Limb (tissue), 2 donors: ENCODE results near the gene GPER1.

ENCODE experiments used
- DNase-seq, 2 donors: peaks; one replicate each; pipeline ENCODE4 v3.0.0-alpha.2; 2016; ENCODE audit errors: extremely low spot score in 2 of 2

The GPER1 gene

GRCh38 chr7:1053816-1054370, 34.0 kb upstream of the GPER1 start:
- no peak for DNase-seq

- peak in 1 of 2 donors; percentile 69 for DNase-seq
These were observed 33.5 kb upstream of the GPER1 start for GRCh38 chr7:1054438-1054837.

GRCh38 chr7:1054861-1055450, 33.0 kb upstream of the GPER1 start:
- peak; percentile 59 to 80 for DNase-seq

- no peak for DNase-seq
These were observed 32.4 kb upstream of the GPER1 start for GRCh38 chr7:1055491-1055955.

GRCh38 chr7:1055956-1056784, 31.7 kb upstream of the GPER1 start:
- DNase-seq: no peak

- no peak for DNase-seq
These were observed 31.0 kb upstream of the GPER1 start for GRCh38 chr7:1056785-1057410.

- no peak for DNase-seq
These were observed 30.3 kb upstream of the GPER1 start for GRCh38 chr7:1057416-1058291.

- no peak for DNase-seq
These were observed 29.6 kb upstream of the GPER1 start for GRCh38 chr7:1058311-1058710.

- no peak for DNase-seq
These were observed 29.1 kb upstream of the GPER1 start for GRCh38 chr7:1058821-1059199.

- DNase-seq: peak in 1 of 2 donors; percentile 76
These were observed 28.5 kb upstream of the GPER1 start for GRCh38 chr7:1059200-1060091.

- DNase-seq: no peak
These were observed 27.4 kb upstream of the GPER1 start for GRCh38 chr7:1060315-1061072.

GRCh38 chr7:1061180-1061579, 26.7 kb upstream of the GPER1 start:
- DNase-seq: no peak

- no peak for DNase-seq
These were observed 25.3 kb upstream of the GPER1 start for GRCh38 chr7:1062296-1063294.

- no peak for DNase-seq
These were observed 24.6 kb upstream of the GPER1 start for GRCh38 chr7:1063361-1063760.

GRCh38 chr7:1064581-1064980, 23.3 kb upstream of the GPER1 start:
- DNase-seq: no peak

GRCh38 chr7:1065263-1065584, 22.7 kb upstream of the GPER1 start:
- DNase-seq: no peak

- peak in 1 of 2 donors; percentile 87 for DNase-seq
These were observed 22.2 kb upstream of the GPER1 start for GRCh38 chr7:1065585-1066241.

GRCh38 chr7:1066242-1066588, 21.7 kb upstream of the GPER1 start:
- DNase-seq: no peak
